ENCODE measurements around the gene WWC2. TPM values are rescaled to one million over a fixed set of nuclear protein-coding genes. Genes with fewer than 3 reads are reported as not detected.
A peak's percentile ranks its signal among the peaks of the same experiment; 100 is the strongest.
"Not testable (repeated sequence)": the region's sequence is repeated elsewhere in the genome, so short reads cannot be mapped to it uniquely, and the experiment has no call there.

Gene WWC2
- total RNA-seq, 1 experiment from 2014 or later = 27.7 TPM

GRCh38 chr4:183100298-183100599 is 1.2 kb downstream of the WWC2 start:
- no peak for DNase-seq (ENCODE audit: low spot score)

GRCh38 chr4:183100827-183101226 is 1.8 kb downstream of the WWC2 start:
- DNase-seq (ENCODE audit: low spot score) = no peak

DNA sequence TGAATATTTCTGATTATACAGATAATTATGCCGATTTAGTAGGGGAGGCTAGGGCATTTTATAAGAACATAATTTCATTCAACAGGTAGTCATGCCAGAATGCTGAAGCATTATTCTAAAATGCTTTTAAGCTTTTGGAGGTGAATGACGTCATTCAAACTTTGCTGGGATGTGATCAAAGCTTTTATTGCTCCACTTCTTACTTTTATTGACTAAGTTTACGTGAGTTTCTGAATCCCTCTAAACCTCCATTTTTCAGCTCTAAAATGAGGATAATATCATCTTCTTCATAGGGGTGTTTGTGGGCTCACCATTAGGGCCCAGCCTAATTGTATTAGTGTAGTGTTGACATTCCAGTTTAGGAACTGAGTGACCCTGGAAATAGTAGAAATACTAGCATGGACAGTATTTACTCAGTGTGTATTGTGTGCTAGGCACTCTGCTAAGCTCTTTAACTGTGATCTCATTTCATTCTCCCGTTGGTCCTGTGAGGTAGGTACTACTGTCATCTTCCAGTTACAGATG is 3.0 kb downstream of the WWC2 start:
- no peak for DNase-seq (ENCODE audit: low spot score)

- no peak for DNase-seq (ENCODE audit: low spot score)
These were observed 6.0 kb downstream of the WWC2 start for GRCh38 chr4:183105092-183105491.

- no peak for DNase-seq (ENCODE audit: low spot score)
These were observed 7.8 kb downstream of the WWC2 start for GRCh38 chr4:183106839-183107238.

DNA sequence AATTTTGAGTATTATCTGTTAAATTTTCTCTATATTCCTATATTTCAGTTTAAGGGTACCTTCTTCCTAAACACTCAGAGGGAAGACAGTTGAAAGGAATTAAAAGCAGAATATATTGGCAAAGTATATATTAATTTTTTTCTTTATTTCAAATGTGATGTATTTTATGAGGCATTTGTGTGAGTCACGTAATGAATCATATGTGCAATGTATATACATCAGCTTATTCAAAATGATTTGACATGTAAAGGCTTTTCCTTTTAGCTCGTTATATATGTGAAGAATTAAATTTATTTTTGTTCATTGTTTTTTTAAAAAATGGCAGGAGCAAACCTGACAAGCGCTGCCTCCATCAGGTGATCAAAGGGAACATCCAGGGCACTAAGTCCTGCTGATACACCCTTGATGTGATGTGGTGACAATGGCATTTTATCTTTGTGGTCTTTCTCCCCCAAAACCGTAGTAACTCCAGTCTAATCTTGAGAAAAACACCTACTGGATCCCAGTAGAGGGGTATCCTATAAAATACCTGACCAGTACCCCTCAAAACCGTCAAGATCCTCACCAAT is 8.9 kb downstream of the WWC2 start:
- DNase-seq (ENCODE audit: low spot score) = no peak

DNA sequence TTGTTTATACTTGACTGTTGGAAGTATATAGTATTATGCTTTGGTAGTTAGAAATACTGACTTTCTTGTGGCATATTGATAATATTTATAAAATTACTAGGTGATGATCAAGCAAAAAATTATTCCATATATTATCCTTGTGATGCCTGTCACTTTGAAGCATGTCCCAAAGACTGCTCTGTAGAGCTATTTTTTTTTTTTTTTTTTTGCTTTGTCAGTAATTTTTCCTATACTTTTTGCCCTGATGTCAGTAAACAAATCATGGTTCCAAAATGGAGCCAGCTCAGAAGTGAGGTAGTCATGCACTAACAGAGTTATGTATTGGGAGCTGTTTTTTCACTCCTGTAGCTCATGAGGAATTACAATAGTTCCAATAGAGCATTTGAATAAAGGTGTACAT is 11.2 kb downstream of the WWC2 start:
- DNase-seq (ENCODE audit: low spot score) = no peak

DNA sequence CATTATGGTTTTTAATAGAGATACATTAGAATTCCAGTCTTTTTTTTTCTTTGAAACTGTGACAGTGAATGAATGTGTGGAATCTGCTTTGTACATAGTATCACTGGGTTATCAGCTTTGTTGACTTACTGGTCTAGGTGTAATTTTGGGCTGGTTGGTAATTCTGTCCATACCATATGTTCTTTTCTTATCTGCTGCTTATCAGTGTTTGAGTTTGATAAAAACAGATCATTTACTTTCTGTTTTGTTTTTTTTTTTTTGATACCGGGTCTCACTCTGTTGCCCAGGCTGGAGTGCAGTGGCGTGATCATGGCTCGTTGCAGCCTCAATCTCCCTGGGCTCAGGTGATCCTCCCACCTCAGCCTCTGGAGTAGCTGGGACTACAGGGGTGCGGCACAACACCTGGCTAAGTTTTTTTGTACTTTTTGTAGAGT is 12.4 kb downstream of the WWC2 start:
- no peak for DNase-seq (ENCODE audit: low spot score)

DNA sequence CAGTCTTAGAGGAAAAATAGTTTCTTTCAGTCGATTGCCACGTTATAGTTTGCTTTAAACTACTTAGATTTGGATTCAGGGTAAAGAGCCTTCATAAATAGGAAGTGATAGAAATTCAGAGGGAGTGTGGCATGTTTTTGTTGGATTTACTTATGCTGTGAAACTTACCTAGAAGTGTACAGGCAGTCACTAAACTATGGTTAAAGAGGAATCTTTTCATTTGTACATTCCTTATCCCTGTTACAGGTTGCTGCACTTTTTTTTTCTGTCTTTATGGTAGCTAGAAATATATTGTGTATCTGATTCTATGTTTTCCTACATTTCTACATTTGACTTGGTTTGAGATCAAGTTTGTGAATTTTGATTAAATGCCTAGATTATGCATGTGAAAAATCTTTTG is 19.1 kb downstream of the WWC2 start:
- no peak for DNase-seq (ENCODE audit: low spot score)

DNA sequence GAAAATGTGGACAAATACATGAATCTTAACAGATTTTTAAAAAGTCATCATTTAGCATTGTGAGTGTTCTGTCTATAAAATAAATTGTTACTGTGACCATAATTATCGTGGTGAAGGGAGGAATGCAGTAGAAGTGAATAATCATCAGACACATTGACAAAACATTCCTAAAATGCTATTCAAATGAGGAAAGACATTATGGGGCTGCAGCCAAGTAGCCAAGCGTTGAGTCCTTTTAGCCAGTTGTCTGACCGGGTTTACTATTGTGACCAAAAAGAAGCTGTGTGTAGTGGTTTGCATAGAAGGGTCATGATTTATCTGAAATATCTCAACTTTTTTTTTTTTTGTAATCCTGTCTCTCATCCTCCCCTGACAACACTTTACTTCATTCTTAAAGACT is 19.5 kb downstream of the WWC2 start:
- peak; percentile 93 for DNase-seq (ENCODE audit: low spot score)

- DNase-seq (ENCODE audit: low spot score) = not testable (repeated sequence)
These were observed 22.6 kb downstream of the WWC2 start for GRCh38 chr4:183121660-183122059.

DNA sequence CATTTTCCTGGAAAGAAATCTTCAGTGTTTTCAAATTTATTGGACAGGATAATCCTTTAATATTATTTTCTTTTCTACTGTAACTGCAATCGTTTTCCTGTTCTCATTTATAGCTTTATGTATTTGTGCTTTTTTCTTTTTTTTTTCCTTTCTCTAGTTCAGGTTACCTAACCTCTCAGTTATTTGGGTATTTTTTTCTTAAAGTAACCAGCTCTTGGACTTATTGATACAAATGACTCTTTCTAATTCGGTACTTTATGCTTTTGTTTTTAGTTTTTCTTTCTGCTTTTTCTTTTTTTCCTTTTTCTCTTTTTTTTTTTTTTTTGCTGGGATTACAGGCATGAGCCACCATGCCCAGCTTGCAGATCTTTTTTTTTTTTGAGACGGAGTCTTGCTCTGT is 25.2 kb downstream of the WWC2 start:
- no peak for DNase-seq (ENCODE audit: low spot score)

DNA sequence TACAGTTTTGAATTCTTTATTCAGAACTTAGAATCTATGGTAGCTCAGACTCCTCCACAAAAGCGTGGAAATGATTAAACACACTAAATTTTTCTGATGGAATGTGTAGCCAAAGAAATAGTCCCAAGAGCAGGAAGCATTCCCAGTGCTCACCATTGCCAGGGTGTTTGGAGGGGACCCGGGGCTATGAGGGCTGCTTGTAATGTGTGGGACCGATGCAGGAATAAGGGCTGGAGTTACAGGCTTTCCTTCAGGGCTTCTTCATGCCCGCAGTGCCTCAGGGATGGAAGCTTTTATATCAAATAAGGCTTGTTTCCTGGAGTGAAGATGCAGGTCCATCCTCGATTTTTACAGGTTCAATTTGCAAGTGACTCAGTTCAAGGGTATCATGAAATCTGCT is 25.8 kb downstream of the WWC2 start:
- no peak for DNase-seq (ENCODE audit: low spot score)

DNA sequence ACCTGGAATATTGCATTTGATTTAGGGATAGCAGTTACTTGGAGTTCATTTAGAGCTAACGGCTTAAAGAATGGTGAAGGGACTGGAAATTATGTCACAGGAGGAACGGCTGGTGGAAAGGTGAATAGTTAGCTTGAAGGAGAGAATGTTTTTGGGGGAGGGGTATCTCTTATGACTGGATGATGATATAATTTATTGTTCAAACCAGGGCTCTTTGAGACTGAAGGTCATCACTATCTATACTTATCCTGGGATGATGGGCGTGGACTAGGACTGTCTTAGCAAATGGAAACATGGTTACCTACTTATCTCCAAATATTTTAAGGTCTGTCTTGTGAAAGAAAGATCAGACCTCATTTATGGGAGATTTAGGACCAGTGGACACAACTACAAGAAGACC is 30.1 kb downstream of the WWC2 start:
- DNase-seq (ENCODE audit: low spot score) = no peak

- no peak for DNase-seq (ENCODE audit: low spot score)
These were observed 30.6 kb downstream of the WWC2 start for GRCh38 chr4:183129675-183130074.

DNA sequence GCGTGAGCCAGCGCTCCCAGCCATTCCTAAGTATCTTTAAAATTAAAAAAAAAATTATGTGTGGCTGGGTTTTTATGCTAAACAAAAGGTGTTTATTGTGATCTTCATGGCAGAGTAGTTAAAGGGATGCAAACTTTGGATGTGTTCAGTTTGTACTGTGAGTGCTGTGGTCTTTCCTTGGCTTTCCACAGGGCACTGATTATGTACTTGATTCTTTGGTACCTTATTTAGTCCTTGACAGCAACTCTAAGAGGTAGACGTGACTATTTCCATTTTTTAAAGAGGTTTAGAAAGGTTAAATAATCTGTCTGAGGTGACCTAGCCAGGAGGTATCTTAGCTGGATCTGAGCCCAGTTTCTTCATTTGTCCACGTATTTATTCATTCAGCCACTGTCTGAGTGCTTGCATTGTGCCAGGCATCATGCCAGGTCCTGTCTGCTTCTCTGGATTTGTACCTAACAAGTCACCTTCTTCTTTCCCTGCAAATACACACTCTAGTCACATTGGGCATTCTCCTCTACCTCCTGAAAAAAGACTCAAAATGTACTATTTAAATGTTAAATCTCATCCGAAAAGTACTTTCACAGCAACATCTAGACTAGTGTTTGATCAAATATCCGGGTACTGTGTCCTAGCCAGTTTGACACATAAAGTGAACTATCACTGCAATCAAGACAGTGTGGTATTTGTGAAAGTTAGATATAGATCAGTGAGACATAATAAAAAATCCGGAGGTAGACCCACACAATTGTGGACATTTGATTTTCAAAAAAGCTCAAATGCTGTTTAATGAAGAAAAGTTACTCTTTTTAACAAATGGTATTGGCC is 31.5 kb downstream of the WWC2 start:
- DNase-seq (ENCODE audit: low spot score) = peak; percentile 36

DNA sequence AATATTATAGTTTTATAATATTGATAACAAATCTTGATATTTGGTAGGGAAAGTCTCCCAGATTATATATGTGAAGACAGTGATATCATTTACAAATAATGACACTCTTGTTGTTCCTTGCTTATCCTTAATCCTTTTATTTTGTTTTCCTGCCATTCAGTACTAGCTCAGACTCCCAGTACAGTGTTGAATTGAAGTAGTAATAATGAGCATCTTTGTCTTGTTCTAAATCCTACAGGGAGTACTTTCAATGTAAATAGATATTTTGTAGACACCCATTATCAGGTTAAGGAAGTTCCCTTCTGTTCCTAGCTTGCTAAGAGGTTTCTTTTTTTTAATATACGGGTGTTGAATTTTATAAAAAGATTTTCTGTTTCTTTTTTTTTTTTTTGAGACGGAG is 33.0 kb downstream of the WWC2 start:
- no peak for DNase-seq (ENCODE audit: low spot score)

DNA sequence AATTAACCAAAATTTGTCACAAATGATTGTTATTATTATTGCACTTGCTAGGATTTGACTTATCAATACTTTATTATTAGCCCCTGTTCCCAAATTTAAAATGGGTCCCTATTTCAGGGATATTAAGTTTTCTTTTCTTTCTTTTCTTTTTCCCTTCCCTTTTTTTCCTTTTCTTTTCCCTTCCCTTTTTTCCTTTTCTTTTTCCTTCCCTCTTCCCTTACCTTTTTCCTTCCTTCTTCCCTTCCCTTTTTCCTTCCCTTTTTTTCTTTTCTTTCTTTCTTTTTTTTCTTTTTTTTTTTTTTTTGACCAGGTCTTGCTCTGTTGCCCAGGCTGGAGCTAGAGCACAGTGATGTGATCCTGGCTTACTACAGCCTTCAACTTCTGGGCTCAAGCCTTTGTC is 33.8 kb downstream of the WWC2 start:
- DNase-seq (ENCODE audit: low spot score) = no peak

- DNase-seq (ENCODE audit: low spot score) = no peak
These were observed 37.8 kb downstream of the WWC2 start for GRCh38 chr4:183136855-183137254.

DNA sequence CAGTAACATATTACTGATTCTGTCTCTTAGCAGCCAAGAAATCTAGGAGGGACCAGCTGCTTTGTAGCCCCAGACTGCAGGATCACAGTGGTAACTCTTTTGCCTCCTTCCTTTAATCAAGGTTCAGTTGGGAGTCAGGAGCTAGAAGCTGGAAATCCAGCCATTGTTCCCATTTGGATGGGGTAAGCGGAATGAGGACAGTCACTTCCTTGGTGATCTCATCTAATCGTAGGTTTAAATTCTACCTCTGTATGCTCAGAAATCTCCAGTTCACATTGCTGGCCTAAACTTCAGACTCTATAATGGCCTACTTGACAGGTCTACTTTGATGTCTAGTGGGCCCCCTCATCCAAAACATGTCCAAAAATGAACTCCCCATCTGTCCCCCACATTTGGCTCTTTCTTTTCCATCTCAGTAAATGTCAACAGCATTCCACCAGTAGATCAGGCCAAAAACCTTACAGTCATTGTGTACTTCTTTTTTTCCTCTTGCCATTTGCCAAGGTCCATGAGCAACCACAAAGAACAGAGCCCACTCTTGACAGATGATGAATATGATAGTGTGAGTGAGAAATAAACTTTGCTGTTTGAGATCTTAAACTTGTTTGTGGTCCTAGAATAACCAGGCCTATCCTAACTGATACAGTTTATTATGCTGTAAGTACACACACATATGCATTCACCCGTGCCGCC is 40.1 kb downstream of the WWC2 start:
- no peak for DNase-seq (ENCODE audit: low spot score)

GRCh38 chr4:183139972-183140570 is 41.0 kb downstream of the WWC2 start:
- no peak for DNase-seq (ENCODE audit: low spot score)

- peak; percentile 53 for DNase-seq (ENCODE audit: low spot score)
These were observed 41.9 kb downstream of the WWC2 start for GRCh38 chr4:183140911-183141320.

- no peak for DNase-seq (ENCODE audit: low spot score)
These were observed 42.9 kb downstream of the WWC2 start for GRCh38 chr4:183141997-183142396.

Measured in A172 (cell line).